ENCODE measurements around the gene SF3B3.

The SF3B3 gene

DNA sequence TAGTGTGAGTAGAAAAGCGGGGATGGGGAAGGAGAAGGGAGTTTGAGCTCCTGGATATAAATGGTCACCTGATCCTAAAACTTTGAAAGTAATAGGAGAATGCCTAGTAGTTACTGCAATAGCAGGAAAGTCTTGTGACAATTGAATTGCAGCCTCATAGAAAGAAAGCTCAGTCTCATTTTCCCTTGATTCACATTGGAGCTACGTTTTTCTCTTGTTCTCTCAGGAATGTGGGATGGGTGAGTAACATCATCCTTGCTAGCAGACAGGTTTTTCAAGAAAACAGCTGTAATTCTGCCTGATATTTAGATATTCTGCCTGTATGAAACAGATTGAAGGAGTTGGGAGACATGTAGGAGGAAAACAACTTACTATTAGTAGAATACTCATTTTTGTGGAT, 25.3 kb downstream of the SF3B3 start:
- no peak overlapping the region for H3K4me3 ChIP-seq (ENCODE audit: control insufficient read depth, low read depth, low read length)
- TF ChIP-seq, protein P1, sequence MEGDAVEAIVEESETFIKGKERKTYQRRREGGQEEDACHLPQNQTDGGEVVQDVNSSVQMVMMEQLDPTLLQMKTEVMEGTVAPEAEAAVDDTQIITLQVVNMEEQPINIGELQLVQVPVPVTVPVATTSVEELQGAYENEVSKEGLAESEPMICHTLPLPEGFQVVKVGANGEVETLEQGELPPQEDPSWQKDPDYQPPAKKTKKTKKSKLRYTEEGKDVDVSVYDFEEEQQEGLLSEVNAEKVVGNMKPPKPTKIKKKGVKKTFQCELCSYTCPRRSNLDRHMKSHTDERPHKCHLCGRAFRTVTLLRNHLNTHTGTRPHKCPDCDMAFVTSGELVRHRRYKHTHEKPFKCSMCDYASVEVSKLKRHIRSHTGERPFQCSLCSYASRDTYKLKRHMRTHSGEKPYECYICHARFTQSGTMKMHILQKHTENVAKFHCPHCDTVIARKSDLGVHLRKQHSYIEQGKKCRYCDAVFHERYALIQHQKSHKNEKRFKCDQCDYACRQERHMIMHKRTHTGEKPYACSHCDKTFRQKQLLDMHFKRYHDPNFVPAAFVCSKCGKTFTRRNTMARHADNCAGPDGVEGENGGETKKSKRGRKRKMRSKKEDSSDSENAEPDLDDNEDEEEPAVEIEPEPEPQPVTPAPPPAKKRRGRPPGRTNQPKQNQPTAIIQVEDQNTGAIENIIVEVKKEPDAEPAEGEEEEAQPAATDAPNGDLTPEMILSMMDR (conservative IDR thresholded peaks at IDR 0.05; ENCODE audit: control insufficient read depth, insufficient read depth, low read depth, low read length): no peak
- no peak for DNase-seq (ENCODE audit: low read depth)

DNA sequence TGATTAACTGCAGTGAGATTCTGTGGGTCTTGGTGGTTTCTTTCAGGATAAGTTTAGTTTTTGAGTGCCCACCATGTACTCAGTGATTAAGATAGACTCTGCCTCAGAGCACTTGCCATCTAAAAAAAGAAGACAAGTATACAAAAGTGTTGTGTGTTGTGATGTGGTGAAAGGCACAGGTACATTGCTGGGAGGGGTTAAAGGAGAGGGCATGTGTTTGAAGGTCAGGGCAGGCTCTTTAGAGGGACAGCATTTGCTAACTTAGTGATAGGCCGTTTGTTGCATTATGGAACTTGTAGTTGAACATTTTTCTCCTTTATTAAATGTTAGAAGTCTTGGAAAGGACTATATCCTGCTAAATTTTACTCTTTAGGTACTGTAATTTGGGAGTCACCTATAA, 26.5 kb downstream of the SF3B3 start:
- no peak for DNase-seq (ENCODE audit: low read depth)
- no peak overlapping the region for H3K4me3 ChIP-seq (ENCODE audit: control insufficient read depth, low read depth, low read length)
- TF ChIP-seq, protein P1 (conservative IDR thresholded peaks at IDR 0.05; ENCODE audit: control insufficient read depth, insufficient read depth, low read depth, low read length): no peak

DNA sequence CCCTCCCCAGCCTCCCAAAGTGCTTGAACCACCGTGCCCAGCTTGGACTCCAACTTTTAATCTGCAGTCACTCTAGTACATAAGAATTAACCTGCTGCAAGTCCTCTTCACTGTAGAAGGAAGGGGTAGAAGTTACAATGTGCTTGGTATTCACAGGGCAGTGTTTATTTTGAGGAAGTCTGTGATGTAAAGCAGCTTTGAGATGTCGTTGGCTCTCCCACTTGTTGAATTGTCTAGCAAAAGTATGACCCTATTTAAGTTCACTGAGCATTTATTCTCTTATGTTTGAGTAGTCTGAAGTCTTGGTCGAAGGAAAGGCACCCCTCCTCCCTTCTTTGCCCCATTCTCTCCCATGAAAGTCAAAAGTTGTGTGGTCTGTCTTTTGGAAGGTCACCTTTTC, 28.2 kb downstream of the SF3B3 start:
- TF ChIP-seq, protein P1 (conservative IDR thresholded peaks at IDR 0.05; ENCODE audit: control insufficient read depth, insufficient read depth, low read depth, low read length): no peak
- DNase-seq (ENCODE audit: low read depth): no peak

DNA sequence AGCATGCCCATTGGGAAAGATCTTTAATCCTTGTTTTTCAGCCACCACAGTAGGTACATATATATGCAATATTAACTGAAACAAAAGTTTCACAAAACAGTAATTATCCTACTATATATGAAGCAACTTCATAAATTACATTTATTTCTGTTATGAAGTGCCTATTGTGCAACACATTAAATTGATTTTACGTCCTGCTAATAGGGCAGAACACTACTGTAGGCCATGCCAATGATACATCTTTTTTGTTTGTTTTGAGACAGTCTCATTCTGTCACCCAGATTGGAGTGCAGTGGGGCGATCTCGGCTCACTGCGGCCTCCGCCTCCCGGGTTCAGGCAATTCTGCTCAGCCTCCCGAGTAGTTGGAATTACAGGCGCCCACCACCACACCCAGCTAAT, 29.1 kb downstream of the SF3B3 start:
- TF ChIP-seq, protein P1 (conservative IDR thresholded peaks at IDR 0.05; ENCODE audit: control insufficient read depth, insufficient read depth, low read depth, low read length): no peak
- H3K4me3 ChIP-seq (ENCODE audit: control insufficient read depth, low read depth, low read length): no peak overlapping the region
- no peak for DNase-seq (ENCODE audit: low read depth)

More for the DNA sequence above, 28.2 kb downstream of the SF3B3 start:
- H3K4me3 ChIP-seq (ENCODE audit: control insufficient read depth, low read depth, low read length): no peak overlapping the region

DNA sequence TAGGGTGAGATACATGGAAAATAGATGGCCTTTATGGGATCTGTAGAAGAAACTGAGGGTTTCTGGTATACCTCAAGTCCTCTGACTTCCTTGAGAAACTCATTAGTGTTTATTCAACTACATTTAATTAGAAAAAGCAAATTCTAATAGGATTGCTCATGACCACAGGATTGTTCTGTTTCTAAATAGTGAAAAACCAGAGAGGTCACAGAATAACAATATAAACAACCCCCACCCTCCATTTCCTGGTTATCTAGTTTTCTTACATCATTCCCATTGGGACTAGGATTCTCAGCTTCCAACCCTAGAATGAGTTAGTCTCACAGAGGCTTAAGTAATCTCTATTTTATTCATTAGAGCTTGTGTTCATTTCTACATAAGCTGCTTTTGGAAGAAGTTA, 30.0 kb downstream of the SF3B3 start:
- H3K4me3 ChIP-seq (ENCODE audit: control insufficient read depth, low read depth, low read length): no peak overlapping the region
- TF ChIP-seq, protein P1 (conservative IDR thresholded peaks at IDR 0.05; ENCODE audit: control insufficient read depth, insufficient read depth, low read depth, low read length): no peak
- DNase-seq (ENCODE audit: low read depth): peak; percentile 92

DNA sequence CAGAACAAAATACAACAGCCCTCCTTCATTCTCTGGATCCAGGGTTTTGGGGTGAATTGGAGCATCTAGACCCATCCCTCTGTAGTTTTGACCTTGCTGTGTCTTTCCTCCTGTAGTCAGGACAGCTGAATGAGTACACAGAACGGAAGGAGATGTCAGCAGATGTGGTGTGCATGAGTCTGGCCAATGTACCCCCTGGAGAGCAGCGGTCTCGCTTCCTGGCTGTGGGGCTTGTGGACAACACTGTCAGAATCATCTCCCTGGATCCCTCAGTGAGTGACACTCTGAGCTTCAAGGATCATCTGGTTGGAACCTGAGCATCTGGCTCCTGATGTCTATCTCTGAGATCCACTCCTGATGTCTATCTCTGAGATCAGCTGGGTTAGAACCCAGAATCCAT, 32.4 kb downstream of the SF3B3 start:
- no peak for DNase-seq (ENCODE audit: low read depth)
- TF ChIP-seq, protein P1 (conservative IDR thresholded peaks at IDR 0.05; ENCODE audit: control insufficient read depth, insufficient read depth, low read depth, low read length): no peak

DNA sequence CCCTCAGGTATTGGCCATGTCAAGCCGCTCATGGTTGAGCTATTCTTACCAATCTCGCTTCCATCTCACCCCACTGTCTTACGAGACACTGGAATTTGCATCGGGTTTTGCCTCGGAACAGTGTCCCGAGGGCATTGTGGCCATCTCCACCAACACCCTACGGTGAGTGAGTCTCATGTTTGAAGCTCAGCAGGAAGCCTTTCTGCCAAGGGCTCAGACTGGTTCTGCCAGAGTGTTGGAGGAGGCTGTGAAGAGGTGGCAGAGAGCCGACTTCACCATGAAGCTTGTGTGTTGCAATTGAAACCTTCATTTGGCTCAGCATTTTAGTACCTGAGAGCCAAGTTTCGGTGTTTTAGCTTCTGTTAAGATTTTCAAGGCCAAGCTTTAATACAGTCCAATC, 38.0 kb downstream of the SF3B3 start:
- no peak for DNase-seq (ENCODE audit: low read depth)
- TF ChIP-seq, protein P1 (conservative IDR thresholded peaks at IDR 0.05; ENCODE audit: control insufficient read depth, insufficient read depth, low read depth, low read length): no peak
- H3K4me3 ChIP-seq (ENCODE audit: control insufficient read depth, low read depth, low read length): no peak overlapping the region

More for the DNA sequence above, 32.4 kb downstream of the SF3B3 start:
- H3K4me3 ChIP-seq (ENCODE audit: control insufficient read depth, low read depth, low read length): no peak overlapping the region
